Loucy (cell line): ENCODE measurements around the gene RCN1.

Experiments
- CTCF ChIP-seq: fragments of 200-600 bp; sonication (generic); conservative IDR thresholded peaks from 2 replicates; pipeline ENCODE4 v1.5.1; 2014; ENCODE audit warnings: mild to moderate bottlenecking, antibody characterized with exemption, low read length
- EZH2phosphoT487 ChIP-seq: fragments of 200-600 bp; IDR thresholded peaks from 2 replicates; pipeline ENCODE4 v1.6.1; 2018; ENCODE audit warnings: antibody characterized with exemption, mild to moderate bottlenecking, moderate library complexity, borderline replicate concordance

GRCh38 chr11:32081129-32081641 is 9.7 kb upstream of the RCN1 start:
- TF ChIP-seq CTCF (no peak), EZH2phosphoT487 (no peak)
